OCI-LY1 (cell line): ENCODE results near the gene CD27.

ENCODE experiments used
- H2AFZ ChIP-seq: fragments of 200-600 bp; sonication (generic), shearing (Covaris generic); 2 replicates; pipeline ENCODE4 v1.6.0; 2014; ENCODE audit warnings: antibody characterized with exemption, mild to moderate bottlenecking, low read length
- H3F3A ChIP-seq: fragments of 200-600 bp; sonication (generic), shearing (Covaris generic); 2 replicates; pipeline ENCODE4 v1.6.0; 2014; ENCODE audit warnings: mild to moderate bottlenecking, antibody characterized with exemption, low read length, moderate library complexity; ENCODE audit not compliant: insufficient read depth
- H3K27ac ChIP-seq: fragments of 200-600 bp; sonication (generic); 2 replicates; pipeline ENCODE4 v1.5.1; 2014; ENCODE audit warnings: low read length, mixed run types, mild to moderate bottlenecking, low read depth; ENCODE audit not compliant: poor library complexity, severe bottlenecking
- H3K27me3 ChIP-seq: fragments of 200-600 bp; sonication (generic); 2 replicates; pipeline ENCODE4 v1.6.0; 2014; ENCODE audit warnings: antibody characterized with exemption, mild to moderate bottlenecking, low read length, moderate library complexity; ENCODE audit not compliant: insufficient read depth
- H3K36me3 ChIP-seq: fragments of 200-600 bp; sonication (generic); 2 replicates; pipeline ENCODE4 v1.6.1; 2014; ENCODE audit warnings: mild to moderate bottlenecking, antibody characterized with exemption, low read length, moderate library complexity, mixed read lengths; ENCODE audit not compliant: insufficient read depth
- H3K4me1 ChIP-seq: fragments of 200-600 bp; sonication (generic); 2 replicates; pipeline ENCODE4 v1.5.1; 2014; ENCODE audit warnings: mild to moderate bottlenecking, low read length, moderate library complexity; ENCODE audit not compliant: insufficient read depth, severe bottlenecking
- H3K4me2 ChIP-seq: fragments of 200-600 bp; sonication (generic), shearing (Covaris generic); 2 replicates; pipeline ENCODE4 v1.6.1; 2014; ENCODE audit warnings: low read length
- H3K4me3 ChIP-seq: fragments of 200-600 bp; sonication (generic); 2 replicates; pipeline ENCODE4 v1.5.1; 2014; ENCODE audit warnings: low read length, low read depth, mild to moderate bottlenecking, mixed read lengths; ENCODE audit not compliant: poor library complexity, severe bottlenecking
- H3K79me2 ChIP-seq: fragments of 200-600 bp; shearing (Covaris generic); 2 replicates; pipeline ENCODE4 v1.6.1; 2016; ENCODE audit warnings: mixed run types, low read length, mixed read lengths; ENCODE audit not compliant: insufficient read depth
- H3K9ac ChIP-seq: fragments of 200-600 bp; sonication (generic), shearing (Covaris generic); 2 replicates; pipeline ENCODE4 v1.6.1; 2014; ENCODE audit warnings: mild to moderate bottlenecking, low read length, mixed read lengths
- H3K9me2 ChIP-seq: fragments of 200-600 bp; sonication (generic), shearing (Covaris generic); 2 replicates; pipeline ENCODE4 v1.6.1; 2014; ENCODE audit warnings: low read depth, mild to moderate bottlenecking, low read length, mixed read lengths
- H3K9me3 ChIP-seq: fragments of 200-600 bp; shearing (Covaris generic); 2 replicates; pipeline ENCODE4 v1.6.1; 2014; ENCODE audit warnings: low read length, mixed read lengths
- H4K20me1 ChIP-seq: fragments of 200-600 bp; sonication (generic), shearing (Covaris generic); 2 replicates; pipeline ENCODE4 v1.6.0; 2016; ENCODE audit warnings: mild to moderate bottlenecking, low read length; ENCODE audit not compliant: insufficient read depth
- CTCF ChIP-seq: fragments of 200-600 bp; sonication (generic), shearing (Covaris generic); IDR thresholded peaks from 2 replicates; pipeline ENCODE4 v1.5.1; 2017; ENCODE audit warnings: mild to moderate bottlenecking, antibody characterized with exemption, low read length, moderate library complexity, mixed read lengths
- EZH2 ChIP-seq: fragments of 200-600 bp; sonication (generic), shearing (Covaris generic); IDR thresholded peaks from 2 replicates; pipeline ENCODE4 v1.8.0; 2017; ENCODE audit warnings: borderline replicate concordance, mixed run types, mild to moderate bottlenecking, antibody characterized with exemption, low read length, moderate library complexity, mixed read lengths

CD27 gene

GRCh38 chr12:6459004-6459337 lies 14.2 kb downstream of the CD27 start:
- TF ChIP-seq CTCF, result no peak
- TF ChIP-seq EZH2, result no peak
- Histone ChIP-seq H3K4me2 (no peak overlapping the region), H3F3A (0 out of 2 replicates have a peak, but pooled peaks cover 3% of the 10 kb centered on the region), H3K9ac (no peak overlapping the region), H3K4me1 (peaks cover 44% of the 10 kb centered on the region), H3K9me2 (no peaks in the 10 kb centered on the region), H3K27me3 (no peaks in the 10 kb centered on the region), H2AFZ (no peak overlapping the region), H3K4me3 (no peak overlapping the region), H3K79me2 (no peaks in the 10 kb centered on the region), H3K9me3 (no peaks in the 10 kb centered on the region), H3K36me3 (peaks cover 85% of the 10 kb centered on the region), H4K20me1 (no peaks in the 10 kb centered on the region), H3K27ac (peak overlapping the region; percentile 49)

GRCh38 chr12:6460751-6461371 lies 16.1 kb downstream of the CD27 start:
- H3K4me2 ChIP-seq, result peak overlapping the region; percentile 16
- no peaks in the 10 kb centered on the region for H3K9me2 ChIP-seq
- 0 out of 2 replicates have a peak, but pooled peaks cover 3% of the 10 kb centered on the region for H3F3A ChIP-seq
- no peaks in the 10 kb centered on the region for H3K9me3 ChIP-seq
- no peak overlapping the region for H3K4me3 ChIP-seq
- H4K20me1 ChIP-seq, result no peaks in the 10 kb centered on the region
- H3K27me3 ChIP-seq, result no peaks in the 10 kb centered on the region
- H3K9ac ChIP-seq, result peak overlapping the region; percentile 46
- peak overlapping the region; percentile 92 for H3K27ac ChIP-seq
- H2AFZ ChIP-seq, result no peak overlapping the region
- peaks cover 55% of the 10 kb centered on the region for H3K4me1 ChIP-seq
- H3K79me2 ChIP-seq, result no peaks in the 10 kb centered on the region
- H3K36me3 ChIP-seq, result peaks cover 87% of the 10 kb centered on the region
- no peak for TF ChIP-seq EZH2
- no peak for TF ChIP-seq CTCF

GRCh38 chr12:6461401-6462233 lies 16.9 kb downstream of the CD27 start:
- Histone ChIP-seq H3K4me2 (peak overlapping the region; percentile 16), H3K4me3 (peak overlapping the region; percentile 4), H3K27me3 (no peaks in the 10 kb centered on the region), H3K27ac (peak overlapping the region; percentile 92), H3K9ac (peak overlapping the region; percentile 46), H3K9me3 (no peaks in the 10 kb centered on the region), H2AFZ (no peak overlapping the region), H3F3A (0 out of 2 replicates have a peak, but pooled peaks cover 3% of the 10 kb centered on the region), H4K20me1 (no peaks in the 10 kb centered on the region), H3K36me3 (peaks cover 94% of the 10 kb centered on the region), H3K4me1 (peaks cover 55% of the 10 kb centered on the region), H3K79me2 (no peaks in the 10 kb centered on the region), H3K9me2 (no peaks in the 10 kb centered on the region)
- TF ChIP-seq CTCF, result no peak
- no peak for TF ChIP-seq EZH2
